ENCODE measurements around the gene LETM1. TPM values are rescaled to one million over a fixed set of nuclear protein-coding genes. Genes with fewer than 3 reads are reported as not detected.
A peak's percentile ranks its signal among the peaks of the same experiment; 100 is the strongest.

LETM1 gene
- polyA plus RNA-seq, 1 experiment, result 17.1 TPM

DNA sequence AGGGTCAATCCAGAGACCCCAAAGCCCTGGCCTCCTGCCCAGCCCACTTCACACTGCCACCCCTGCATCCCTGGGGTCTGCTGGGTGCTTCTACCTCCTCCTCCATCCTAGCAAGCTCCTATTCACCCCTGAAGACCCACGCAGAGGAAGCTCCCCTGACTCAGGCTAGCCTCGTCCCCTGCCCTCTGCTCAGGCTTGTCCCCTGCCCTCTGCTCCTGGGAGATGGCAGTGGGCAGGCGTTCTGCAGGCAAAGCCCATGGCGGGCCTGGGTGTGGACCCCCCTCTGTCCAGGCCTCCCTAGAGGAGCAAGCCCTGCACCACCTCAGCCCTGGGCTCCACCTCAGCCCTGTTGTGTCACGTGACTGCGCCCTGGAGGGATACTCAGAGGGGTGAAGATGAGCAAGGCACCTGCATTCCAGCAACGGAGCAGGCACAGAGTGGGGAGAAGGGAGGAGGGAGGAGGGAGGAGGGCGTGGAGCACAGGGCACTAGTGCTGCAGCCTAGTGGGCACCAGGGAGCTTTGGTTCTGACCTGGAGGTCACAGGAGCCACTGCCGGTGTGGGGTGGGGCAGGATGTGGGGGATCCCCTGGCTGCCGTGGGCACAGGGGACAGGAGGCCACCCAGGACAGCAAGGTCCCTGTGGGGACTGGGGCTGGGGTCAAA, 90.4 kb downstream of the LETM1 start:
- TF ChIP-seq, protein P1, sequence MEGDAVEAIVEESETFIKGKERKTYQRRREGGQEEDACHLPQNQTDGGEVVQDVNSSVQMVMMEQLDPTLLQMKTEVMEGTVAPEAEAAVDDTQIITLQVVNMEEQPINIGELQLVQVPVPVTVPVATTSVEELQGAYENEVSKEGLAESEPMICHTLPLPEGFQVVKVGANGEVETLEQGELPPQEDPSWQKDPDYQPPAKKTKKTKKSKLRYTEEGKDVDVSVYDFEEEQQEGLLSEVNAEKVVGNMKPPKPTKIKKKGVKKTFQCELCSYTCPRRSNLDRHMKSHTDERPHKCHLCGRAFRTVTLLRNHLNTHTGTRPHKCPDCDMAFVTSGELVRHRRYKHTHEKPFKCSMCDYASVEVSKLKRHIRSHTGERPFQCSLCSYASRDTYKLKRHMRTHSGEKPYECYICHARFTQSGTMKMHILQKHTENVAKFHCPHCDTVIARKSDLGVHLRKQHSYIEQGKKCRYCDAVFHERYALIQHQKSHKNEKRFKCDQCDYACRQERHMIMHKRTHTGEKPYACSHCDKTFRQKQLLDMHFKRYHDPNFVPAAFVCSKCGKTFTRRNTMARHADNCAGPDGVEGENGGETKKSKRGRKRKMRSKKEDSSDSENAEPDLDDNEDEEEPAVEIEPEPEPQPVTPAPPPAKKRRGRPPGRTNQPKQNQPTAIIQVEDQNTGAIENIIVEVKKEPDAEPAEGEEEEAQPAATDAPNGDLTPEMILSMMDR (IDR thresholded peaks at IDR 0.05; ENCODE audit: insufficient read depth, low read depth, low read length), result no peak
- H3K36me3 ChIP-seq (ENCODE audit: control insufficient read depth, insufficient read depth, low read length), result no peaks in the 10 kb centered on the region
- no peak overlapping the region for H3K4me3 ChIP-seq (ENCODE audit: low read depth, low read length)
- H3K27me3 ChIP-seq (ENCODE audit: control insufficient read depth, insufficient read depth, low read length), result no peaks in the 10 kb centered on the region; the same call in 1 of the 2 replicates
- no peak for DNase-seq (ENCODE audit: low read depth)
- CTCF ChIA-PET, result interaction anchor here (1.7 kb wide), 1 partner anchor 134 kb away, joined by 10 read pairs; no protein-coding TSS in a partner anchor
- POLR2A ChIA-PET, result no interaction called here

- POLR2A ChIA-PET, result no interaction called here
- DNase-seq (ENCODE audit: low read depth), result no peak
- H3K4me3 ChIP-seq (ENCODE audit: low read depth, low read length), result no peak overlapping the region
- H3K27me3 ChIP-seq (ENCODE audit: control insufficient read depth, insufficient read depth, low read length), result no peaks in the 10 kb centered on the region; the same call in 1 of the 2 replicates
- no peaks in the 10 kb centered on the region for H3K36me3 ChIP-seq (ENCODE audit: control insufficient read depth, insufficient read depth, low read length)
- CTCF ChIA-PET, result interaction anchor here (1.1 to 1.7 kb wide), 3 partner anchors 19 to 135 kb away, joined by 3 to 10 read pairs (median 5); no protein-coding TSS in a partner anchor
- TF ChIP-seq, protein P1 (IDR thresholded peaks at IDR 0.05; ENCODE audit: insufficient read depth, low read depth, low read length), result no peak
These were observed 91.3 kb downstream of the LETM1 start for GRCh38 chr4:1764670-1765069.

DNA sequence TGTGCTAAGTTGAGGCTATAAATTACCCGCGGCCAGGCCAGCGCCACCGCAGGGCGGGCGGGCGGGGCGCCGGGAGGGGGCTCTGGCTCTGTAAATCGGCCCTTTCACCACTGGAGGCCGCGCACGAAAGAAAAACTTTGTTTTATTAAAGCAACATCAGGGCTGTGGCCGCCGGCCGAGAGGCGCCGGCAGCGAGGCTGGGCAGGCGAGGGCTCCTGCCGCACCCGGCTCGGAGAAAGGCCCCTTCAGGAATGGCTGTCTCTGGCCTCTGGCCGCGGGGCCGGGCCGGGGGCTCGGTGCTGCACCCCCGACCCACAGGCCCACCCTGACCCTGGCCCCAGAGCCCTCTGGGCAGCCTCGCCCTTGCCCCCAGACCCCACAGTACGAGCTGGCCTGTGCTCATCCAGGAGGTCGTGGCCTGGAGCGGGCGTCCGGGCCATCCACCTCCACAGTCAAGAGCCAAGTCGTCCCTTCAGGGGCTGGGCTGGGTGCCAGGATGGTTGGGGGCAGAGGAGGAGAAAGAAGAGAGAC, 92.3 kb downstream of the LETM1 start:
- CTCF ChIA-PET, result interaction anchor here (0.7 to 1.7 kb wide), 7 partner anchors 12 to 136 kb away, joined by 3 to 10 read pairs (median 3); no protein-coding TSS in a partner anchor

GRCh38 chr4:1763070-1763549, 92.8 kb downstream of the LETM1 start:
- ChIA-PET CTCF (interaction anchor here (0.7 to 1.6 kb wide), 3 partner anchors 11 to 47 kb away, joined by 3 to 4 read pairs (median 3); no protein-coding TSS in a partner anchor), POLR2A (no interaction called here)
- no peak for DNase-seq (ENCODE audit: low read depth)
- H3K4me3 ChIP-seq (ENCODE audit: low read depth, low read length), result no peak overlapping the region; the same call in 1 of the 2 replicates
- H3K27me3 ChIP-seq (ENCODE audit: control insufficient read depth, insufficient read depth, low read length), result no peaks in the 10 kb centered on the region; the same call in 1 of the 2 replicates
- TF ChIP-seq, protein P1 (IDR thresholded peaks at IDR 0.05; ENCODE audit: insufficient read depth, low read depth, low read length), result no peak
- H3K36me3 ChIP-seq (ENCODE audit: control insufficient read depth, insufficient read depth, low read length), result no peaks in the 10 kb centered on the region

More for the DNA sequence above, 92.3 kb downstream of the LETM1 start:
- no peaks in the 10 kb centered on the region; the same call in 1 of the 2 replicates for H3K27me3 ChIP-seq (ENCODE audit: control insufficient read depth, insufficient read depth, low read length)
- H3K36me3 ChIP-seq (ENCODE audit: control insufficient read depth, insufficient read depth, low read length), result no peaks in the 10 kb centered on the region
- TF ChIP-seq, protein P1 (IDR thresholded peaks at IDR 0.05; ENCODE audit: insufficient read depth, low read depth, low read length), result no peak
- no peak for DNase-seq (ENCODE audit: low read depth)
- peak overlapping the region; percentile 9; the same call in 1 of the 2 replicates for H3K4me3 ChIP-seq (ENCODE audit: low read depth, low read length)
- POLR2A ChIA-PET, result no interaction called here
